Hepatocyte (in vitro differentiated cells): ENCODE data around the gene RBBP8NL.

ENCODE experiments used
- EZH2 ChIP-seq: fragments of 200-600 bp; sonication (generic); IDR thresholded peaks from 2 replicates; pipeline ENCODE4 v1.6.1; 2016; ENCODE audit warnings: antibody characterized with exemption, mild to moderate bottlenecking, borderline replicate concordance
- TF ChIP-seq, protein P1 (sequence below): fragments of 200-600 bp; sonication (generic); IDR thresholded peaks from 2 replicates; pipeline ENCODE4 v1.5.1; 2016; ENCODE audit warnings: antibody characterized with exemption, mild to moderate bottlenecking; ENCODE audit not compliant: poor library complexity

DNA sequence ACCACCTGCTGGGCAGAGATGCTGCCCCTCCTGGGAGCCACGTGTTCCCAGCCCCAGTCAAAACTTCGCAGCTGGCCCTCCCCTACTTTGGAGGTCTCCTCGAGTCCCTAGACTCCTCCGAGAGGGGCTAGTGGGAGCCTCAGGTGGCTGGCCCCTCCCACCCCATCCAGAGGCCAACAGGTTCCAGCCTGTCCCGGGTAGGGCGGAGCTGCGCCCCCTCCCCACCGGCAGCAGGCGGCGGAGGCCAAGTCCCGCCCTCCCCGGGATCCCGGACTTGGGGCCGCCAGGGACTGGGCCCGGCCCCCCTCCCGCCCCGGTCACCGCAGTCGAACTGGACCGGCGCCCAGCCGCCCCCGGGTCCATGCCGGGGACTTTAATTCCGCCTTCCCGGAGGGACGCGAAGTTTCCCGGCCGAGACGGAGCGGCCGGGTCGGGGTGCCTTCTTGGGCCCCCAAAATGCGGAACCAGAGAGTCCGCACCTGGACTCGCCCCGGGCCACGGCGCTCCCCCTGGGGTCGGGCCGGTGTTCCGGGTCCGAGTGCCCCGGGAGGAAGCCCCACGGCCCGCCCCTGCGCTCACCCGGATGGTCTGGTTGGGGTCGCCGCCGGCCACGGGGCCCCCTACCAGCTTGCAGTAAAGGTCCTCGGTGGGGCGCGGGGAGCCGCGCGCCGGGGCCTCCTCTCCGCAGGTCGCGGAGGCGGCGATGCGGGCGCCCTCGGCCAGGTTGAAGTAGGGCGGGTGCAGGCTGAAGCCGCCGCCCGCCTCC lies 60.8 kb downstream of the RBBP8NL start:
- no peak for TF ChIP-seq EZH2
- TF ChIP-seq, protein P1, sequence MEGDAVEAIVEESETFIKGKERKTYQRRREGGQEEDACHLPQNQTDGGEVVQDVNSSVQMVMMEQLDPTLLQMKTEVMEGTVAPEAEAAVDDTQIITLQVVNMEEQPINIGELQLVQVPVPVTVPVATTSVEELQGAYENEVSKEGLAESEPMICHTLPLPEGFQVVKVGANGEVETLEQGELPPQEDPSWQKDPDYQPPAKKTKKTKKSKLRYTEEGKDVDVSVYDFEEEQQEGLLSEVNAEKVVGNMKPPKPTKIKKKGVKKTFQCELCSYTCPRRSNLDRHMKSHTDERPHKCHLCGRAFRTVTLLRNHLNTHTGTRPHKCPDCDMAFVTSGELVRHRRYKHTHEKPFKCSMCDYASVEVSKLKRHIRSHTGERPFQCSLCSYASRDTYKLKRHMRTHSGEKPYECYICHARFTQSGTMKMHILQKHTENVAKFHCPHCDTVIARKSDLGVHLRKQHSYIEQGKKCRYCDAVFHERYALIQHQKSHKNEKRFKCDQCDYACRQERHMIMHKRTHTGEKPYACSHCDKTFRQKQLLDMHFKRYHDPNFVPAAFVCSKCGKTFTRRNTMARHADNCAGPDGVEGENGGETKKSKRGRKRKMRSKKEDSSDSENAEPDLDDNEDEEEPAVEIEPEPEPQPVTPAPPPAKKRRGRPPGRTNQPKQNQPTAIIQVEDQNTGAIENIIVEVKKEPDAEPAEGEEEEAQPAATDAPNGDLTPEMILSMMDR, result no peak
